ENCODE measurements around the gene DLG5. TPM values are rescaled to one million over a fixed set of nuclear protein-coding genes. Genes with fewer than 3 reads are reported as not detected.

Gene DLG5
- total and polyA plus RNA-seq, 4 donors, result 6.6 to 33.2 (median 15.8) TPM

- no peak overlapping the region for H3K27ac ChIP-seq (ENCODE audit: low read depth in 1 of 2, low read length in 1 of 2)
- 96 to 97% methylated on average over 7 of the region's 7 CpGs for WGBS, 2 donors
Measured at GRCh38 chr10:77884181-77884580, 42.4 kb downstream of the DLG5 start.

GRCh38 chr10:77881636-77882035 lies 44.9 kb downstream of the DLG5 start:
- ATAC-seq (ENCODE audit: insufficient read depth, low FRiP score) (no peak), DNase-seq (no peak)
- H3K4me3 ChIP-seq, result no peak overlapping the region
- WGBS, 2 donors, result 89 to 90% methylated on average over 4 of the region's 4 CpGs
- peaks cover 11 to 26% (median 19%) of the 10 kb centered on the region in 5 donors for H3K4me1 ChIP-seq (ENCODE audit: control insufficient read depth in 5 of 5, insufficient read depth in 5 of 5, low read length in 5 of 5)
- no peak overlapping the region for H3K27ac ChIP-seq (ENCODE audit: low read depth in 1 of 2, low read length in 1 of 2)
- no peaks in the 10 kb centered on the region for H3K9me3 ChIP-seq (ENCODE audit: control insufficient read depth in 4 of 4, insufficient read depth in 3 of 4, low read length in 3 of 4)
- TF ChIP-seq, protein P1, sequence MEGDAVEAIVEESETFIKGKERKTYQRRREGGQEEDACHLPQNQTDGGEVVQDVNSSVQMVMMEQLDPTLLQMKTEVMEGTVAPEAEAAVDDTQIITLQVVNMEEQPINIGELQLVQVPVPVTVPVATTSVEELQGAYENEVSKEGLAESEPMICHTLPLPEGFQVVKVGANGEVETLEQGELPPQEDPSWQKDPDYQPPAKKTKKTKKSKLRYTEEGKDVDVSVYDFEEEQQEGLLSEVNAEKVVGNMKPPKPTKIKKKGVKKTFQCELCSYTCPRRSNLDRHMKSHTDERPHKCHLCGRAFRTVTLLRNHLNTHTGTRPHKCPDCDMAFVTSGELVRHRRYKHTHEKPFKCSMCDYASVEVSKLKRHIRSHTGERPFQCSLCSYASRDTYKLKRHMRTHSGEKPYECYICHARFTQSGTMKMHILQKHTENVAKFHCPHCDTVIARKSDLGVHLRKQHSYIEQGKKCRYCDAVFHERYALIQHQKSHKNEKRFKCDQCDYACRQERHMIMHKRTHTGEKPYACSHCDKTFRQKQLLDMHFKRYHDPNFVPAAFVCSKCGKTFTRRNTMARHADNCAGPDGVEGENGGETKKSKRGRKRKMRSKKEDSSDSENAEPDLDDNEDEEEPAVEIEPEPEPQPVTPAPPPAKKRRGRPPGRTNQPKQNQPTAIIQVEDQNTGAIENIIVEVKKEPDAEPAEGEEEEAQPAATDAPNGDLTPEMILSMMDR (IDR thresholded peaks at IDR 0.05; ENCODE audit: control extremely low read depth, extremely low read depth), result no peak
- H3K9ac ChIP-seq (ENCODE audit: insufficient read depth in 1 of 2, low read length in 2 of 2), result no peak overlapping the region
- peaks cover 0 to 3% (median 0%) of the 10 kb centered on the region in 4 donors for H3K36me3 ChIP-seq (ENCODE audit: control insufficient read depth in 4 of 4, insufficient read depth in 4 of 4, low read length in 4 of 4)
- H3K27me3 ChIP-seq (ENCODE audit: control insufficient read depth in 3 of 3, insufficient read depth in 3 of 3, low read length in 2 of 3), result no peaks in the 10 kb centered on the region

More at GRCh38 chr10:77884181-77884580, 42.4 kb downstream of the DLG5 start:
- H3K9me3 ChIP-seq (ENCODE audit: control insufficient read depth in 4 of 4, insufficient read depth in 3 of 4, low read length in 3 of 4), result no peaks in the 10 kb centered on the region
- peaks cover 12 to 38% (median 22%) of the 10 kb centered on the region in 5 donors for H3K4me1 ChIP-seq (ENCODE audit: control insufficient read depth in 5 of 5, insufficient read depth in 5 of 5, low read length in 5 of 5)
- no peak overlapping the region for H3K9ac ChIP-seq (ENCODE audit: insufficient read depth in 1 of 2, low read length in 2 of 2)
- H3K4me3 ChIP-seq, result no peak overlapping the region
- TF ChIP-seq, protein P1 (IDR thresholded peaks at IDR 0.05; ENCODE audit: control extremely low read depth, extremely low read depth), result no peak
- DNase-seq (no peak), ATAC-seq (ENCODE audit: insufficient read depth, low FRiP score) (no peak)
- H3K27me3 ChIP-seq (ENCODE audit: control insufficient read depth in 3 of 3, insufficient read depth in 3 of 3, low read length in 2 of 3), result no peaks in the 10 kb centered on the region
- peaks cover 0 to 3% (median 0%) of the 10 kb centered on the region in 4 donors for H3K36me3 ChIP-seq (ENCODE audit: control insufficient read depth in 4 of 4, insufficient read depth in 4 of 4, low read length in 4 of 4)

- WGBS, 2 donors, result 86 to 88% methylated on average over 3 of the region's 3 CpGs
- TF ChIP-seq, protein P1 (IDR thresholded peaks at IDR 0.05; ENCODE audit: control extremely low read depth, extremely low read depth), result no peak
- Histone ChIP-seq H3K4me3 (no peak overlapping the region), H3K36me3 (ENCODE audit: control insufficient read depth in 4 of 4, insufficient read depth in 4 of 4, low read length in 4 of 4) (peaks cover 0 to 3% (median 0%) of the 10 kb centered on the region in 4 donors), H3K4me1 (ENCODE audit: control insufficient read depth in 5 of 5, insufficient read depth in 5 of 5, low read length in 5 of 5) (peaks cover 11 to 26% (median 15%) of the 10 kb centered on the region in 5 donors), H3K27me3 (ENCODE audit: control insufficient read depth in 3 of 3, insufficient read depth in 3 of 3, low read length in 2 of 3) (no peaks in the 10 kb centered on the region), H3K27ac (ENCODE audit: low read depth in 1 of 2, low read length in 1 of 2) (no peak overlapping the region), H3K9ac (ENCODE audit: insufficient read depth in 1 of 2, low read length in 2 of 2) (no peak overlapping the region), H3K9me3 (ENCODE audit: control insufficient read depth in 4 of 4, insufficient read depth in 3 of 4, low read length in 3 of 4) (no peaks in the 10 kb centered on the region)
- no peak for DNase-seq
- ATAC-seq (ENCODE audit: insufficient read depth, low FRiP score), result no peak
Measured at GRCh38 chr10:77881222-77881621, 45.3 kb downstream of the DLG5 start.

DNA sequence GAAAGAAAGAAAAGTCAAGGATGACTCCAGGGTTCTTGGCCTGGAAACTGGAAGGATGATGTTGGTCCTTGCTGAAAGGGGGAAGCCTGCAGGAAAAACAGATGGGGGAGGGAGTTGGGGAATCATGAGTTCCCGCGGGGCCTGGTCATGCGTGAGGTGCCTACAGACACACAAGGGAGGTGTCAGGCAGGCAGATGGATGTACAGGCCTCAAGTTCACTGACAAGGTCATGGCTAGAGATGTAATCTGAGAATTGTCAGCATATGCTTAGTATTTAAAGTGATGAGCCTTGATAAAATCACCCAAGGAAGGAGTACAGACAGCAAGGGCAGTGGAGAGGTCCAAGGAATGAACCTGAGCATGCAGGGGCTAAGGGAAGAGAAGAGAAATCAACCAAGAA lies 46.8 kb downstream of the DLG5 start:
- no peak overlapping the region for H3K4me3 ChIP-seq
- no peak overlapping the region for H3K27ac ChIP-seq (ENCODE audit: low read depth in 1 of 2, low read length in 1 of 2)
- TF ChIP-seq, protein P1 (IDR thresholded peaks at IDR 0.05; ENCODE audit: control extremely low read depth, extremely low read depth), result no peak
- peaks cover 0 to 3% (median 0%) of the 10 kb centered on the region in 4 donors for H3K36me3 ChIP-seq (ENCODE audit: control insufficient read depth in 4 of 4, insufficient read depth in 4 of 4, low read length in 4 of 4)
- no peaks in the 10 kb centered on the region for H3K9me3 ChIP-seq (ENCODE audit: control insufficient read depth in 4 of 4, insufficient read depth in 3 of 4, low read length in 3 of 4)
- WGBS, 2 donors, result 96 to 97% methylated on average over 3 of the region's 3 CpGs
- H3K27me3 ChIP-seq (ENCODE audit: control insufficient read depth in 3 of 3, insufficient read depth in 3 of 3, low read length in 2 of 3), result no peaks in the 10 kb centered on the region
- ATAC-seq (ENCODE audit: insufficient read depth, low FRiP score) (no peak), DNase-seq (no peak)
- H3K4me1 ChIP-seq (ENCODE audit: control insufficient read depth in 5 of 5, insufficient read depth in 5 of 5, low read length in 5 of 5), result peaks cover 11 to 23% (median 12%) of the 10 kb centered on the region in 5 donors
- H3K9ac ChIP-seq (ENCODE audit: insufficient read depth in 1 of 2, low read length in 2 of 2), result no peak overlapping the region
